HG02840 (cell line): ENCODE measurements around the gene GABRD.

Experiments
- ATAC-seq: cut with Tn5 transposase; IDR thresholded peaks from one replicate; pipeline ENCODE4 v1.9.1; 2021; ENCODE audit warnings: mild to moderate bottlenecking, moderate library complexity, moderate number of reproducible peaks; ENCODE audit not compliant: unreplicated experiment, low FRiP score

Gene GABRD

GRCh38 chr1:2072109-2072806, 53.1 kb downstream of the GABRD start:
- ATAC-seq, result no peak

- ATAC-seq, result no peak
Measured at GRCh38 chr1:2072891-2073290, 53.7 kb downstream of the GABRD start.

GRCh38 chr1:2073382-2074230, 54.5 kb downstream of the GABRD start:
- no peak for ATAC-seq

- no peak for ATAC-seq
Measured at GRCh38 chr1:2074396-2074795, 55.3 kb downstream of the GABRD start.

- no peak for ATAC-seq
Measured at GRCh38 chr1:2074944-2075740, 56.0 kb downstream of the GABRD start.

GRCh38 chr1:2076826-2077225, 57.7 kb downstream of the GABRD start:
- no peak for ATAC-seq

DNA sequence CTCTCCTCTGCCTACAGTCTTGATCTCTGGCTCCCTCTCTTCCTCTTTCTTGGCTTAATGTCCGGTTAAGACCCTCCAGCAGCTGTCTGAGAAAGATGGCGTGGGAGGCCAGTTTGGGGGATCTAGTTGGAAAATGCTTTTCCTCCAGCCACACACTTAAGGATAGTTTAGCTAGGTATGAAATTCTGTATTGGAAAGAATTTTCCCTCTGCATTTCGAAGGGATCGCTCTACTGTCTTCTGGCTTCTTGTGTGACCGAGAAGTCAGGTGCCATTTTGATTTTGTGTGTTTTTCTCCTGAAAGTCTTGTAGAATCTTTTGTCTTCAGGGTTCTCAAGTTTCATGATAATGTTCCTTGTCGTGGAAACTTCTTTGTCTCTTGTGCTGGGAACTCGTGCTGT, 59.0 kb downstream of the GABRD start:
- ATAC-seq, result no peak

- no peak for ATAC-seq
Measured at GRCh38 chr1:2079396-2080085, 60.4 kb downstream of the GABRD start.

GRCh38 chr1:2080140-2080539, 61.0 kb downstream of the GABRD start:
- no peak for ATAC-seq
